HG02970 (cell line): Measurements from ENCODE around the gene B3GAT1.

ENCODE experiments used
- ATAC-seq: cut with Tn5 transposase; IDR thresholded peaks from one replicate; pipeline ENCODE4 v1.9.1; 2021; ENCODE audit warnings: mild to moderate bottlenecking, moderate library complexity, moderate number of reproducible peaks; ENCODE audit not compliant: unreplicated experiment, low FRiP score

B3GAT1 gene

GRCh38 chr11:134374891-134375550 is 37.0 kb downstream of the B3GAT1 start:
- no peak for ATAC-seq

GRCh38 chr11:134374171-134374570 is 37.9 kb downstream of the B3GAT1 start:
- ATAC-seq = no peak

DNA sequence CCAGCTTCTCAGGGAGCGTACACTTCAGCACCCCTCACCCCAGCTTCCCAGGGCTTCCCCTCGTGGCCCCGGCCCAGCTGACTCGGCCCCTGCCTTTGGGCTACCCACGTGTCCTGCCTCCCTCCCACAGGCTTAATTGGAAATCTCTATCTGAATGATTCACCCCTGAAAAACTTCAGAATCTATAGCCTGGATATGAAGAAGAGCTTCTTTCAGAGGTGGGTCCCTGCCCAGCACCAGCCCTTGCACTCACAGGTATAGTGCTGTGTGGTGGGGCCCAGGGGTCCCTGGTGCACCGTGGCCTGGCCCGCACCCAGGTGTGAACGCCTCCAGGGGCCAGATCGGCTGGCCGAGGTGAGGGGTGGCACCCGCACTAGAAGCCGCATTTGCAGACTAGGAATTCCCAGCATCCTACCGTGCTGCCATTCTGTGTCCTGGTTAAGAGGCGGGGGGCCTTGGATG is 38.4 kb downstream of the B3GAT1 start:
- ATAC-seq = no peak

DNA sequence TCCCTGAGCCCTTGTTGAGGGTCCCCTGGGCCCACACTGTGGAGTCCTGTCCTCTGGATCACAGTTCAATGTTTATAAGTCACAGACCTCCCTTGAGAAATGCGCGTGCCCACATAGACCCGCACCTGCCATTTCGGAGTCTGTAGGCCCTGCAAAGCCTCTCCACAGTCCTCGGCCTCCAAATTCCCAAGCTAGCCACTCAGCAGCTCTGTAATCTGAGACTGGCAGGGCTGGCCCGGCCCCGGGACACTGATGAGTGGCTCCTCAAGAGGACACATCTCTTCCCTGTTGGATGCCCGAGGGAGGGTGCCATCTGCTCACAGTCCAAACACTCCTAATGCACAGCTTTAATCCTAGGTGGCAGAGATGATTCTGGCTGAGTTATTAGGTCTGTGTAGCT is 39.1 kb downstream of the B3GAT1 start:
- ATAC-seq = no peak

GRCh38 chr11:134372536-134372935 is 39.5 kb downstream of the B3GAT1 start:
- ATAC-seq = no peak

DNA sequence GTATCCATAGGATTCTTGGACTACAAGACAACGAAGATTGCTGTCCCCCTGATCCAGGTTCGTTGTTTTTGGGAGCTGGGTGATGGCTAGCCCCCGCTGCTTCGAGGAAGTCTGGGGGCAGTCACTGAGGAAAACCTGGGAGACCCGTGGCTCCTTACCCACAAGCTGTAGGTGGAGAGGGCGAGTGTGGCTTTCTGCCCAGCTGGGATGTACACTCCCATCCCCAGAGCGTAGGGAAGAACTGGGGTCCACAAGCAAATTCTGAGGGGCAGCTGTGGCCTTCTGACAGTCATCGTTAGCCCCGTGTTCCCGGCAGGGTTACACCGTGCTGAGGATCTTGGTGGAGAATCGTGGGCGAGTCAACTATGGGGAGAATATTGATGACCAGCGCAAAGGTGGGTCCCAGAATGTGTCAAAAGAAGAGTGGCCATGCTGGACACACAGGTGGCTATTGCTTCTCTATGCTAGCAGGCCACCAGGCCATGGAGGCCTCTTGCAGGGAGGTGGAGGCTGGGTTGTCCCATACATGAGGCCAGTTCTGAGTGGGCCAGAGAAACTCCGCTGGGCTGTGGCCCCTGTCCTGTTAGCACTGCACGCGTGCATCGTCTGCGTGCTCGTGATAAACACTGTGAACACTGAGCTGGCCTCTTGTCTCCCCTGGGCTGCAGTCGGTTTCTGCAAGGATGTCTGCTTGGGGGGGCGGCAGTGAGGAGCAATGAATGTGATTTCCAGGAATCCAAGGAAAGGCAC is 40.4 kb downstream of the B3GAT1 start:
- ATAC-seq = no peak

DNA sequence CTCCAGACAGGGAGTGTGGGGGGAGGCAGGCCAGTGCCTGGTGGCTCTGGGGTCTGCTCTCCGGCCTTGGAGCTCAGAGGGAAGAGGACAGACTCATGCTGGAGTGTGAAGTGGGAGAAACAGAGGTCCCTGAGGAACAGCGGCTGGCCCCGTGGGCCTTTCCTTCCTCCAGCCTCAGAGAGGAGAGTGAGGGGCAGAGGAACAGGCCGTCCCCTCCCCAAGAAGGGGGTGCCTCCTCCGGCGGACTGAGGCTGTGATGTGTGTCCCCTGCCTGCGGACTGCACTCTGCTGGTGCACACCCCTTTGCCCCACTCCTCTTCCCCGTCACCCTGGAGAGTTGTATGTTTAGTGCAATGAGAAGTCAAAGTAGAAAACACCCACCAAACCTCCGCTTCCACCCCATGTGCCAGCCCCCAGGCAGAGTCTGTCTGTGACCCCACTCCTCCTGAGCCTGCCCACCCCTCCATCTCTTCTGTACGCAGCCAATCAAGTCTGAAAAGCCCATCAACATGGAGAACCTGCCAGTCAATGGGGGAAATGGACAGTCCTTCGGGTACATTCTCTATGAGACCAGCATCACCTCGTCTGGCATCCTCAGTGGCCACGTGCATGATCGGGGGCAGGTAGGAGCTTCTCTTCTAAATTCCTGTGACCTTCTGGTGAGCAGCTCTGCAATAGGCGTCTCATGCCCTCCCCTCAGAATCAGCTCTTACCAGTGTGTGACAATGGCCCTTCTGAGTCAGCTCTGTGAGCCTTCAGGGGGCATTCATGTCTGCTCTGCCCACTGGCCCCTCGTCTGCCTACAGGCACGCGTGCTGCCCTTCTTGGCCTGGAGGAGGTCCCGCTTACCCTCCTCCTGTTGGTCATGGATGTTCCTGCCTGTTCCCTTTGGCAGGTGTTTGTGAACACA is 41.3 kb downstream of the B3GAT1 start:
- ATAC-seq = no peak

DNA sequence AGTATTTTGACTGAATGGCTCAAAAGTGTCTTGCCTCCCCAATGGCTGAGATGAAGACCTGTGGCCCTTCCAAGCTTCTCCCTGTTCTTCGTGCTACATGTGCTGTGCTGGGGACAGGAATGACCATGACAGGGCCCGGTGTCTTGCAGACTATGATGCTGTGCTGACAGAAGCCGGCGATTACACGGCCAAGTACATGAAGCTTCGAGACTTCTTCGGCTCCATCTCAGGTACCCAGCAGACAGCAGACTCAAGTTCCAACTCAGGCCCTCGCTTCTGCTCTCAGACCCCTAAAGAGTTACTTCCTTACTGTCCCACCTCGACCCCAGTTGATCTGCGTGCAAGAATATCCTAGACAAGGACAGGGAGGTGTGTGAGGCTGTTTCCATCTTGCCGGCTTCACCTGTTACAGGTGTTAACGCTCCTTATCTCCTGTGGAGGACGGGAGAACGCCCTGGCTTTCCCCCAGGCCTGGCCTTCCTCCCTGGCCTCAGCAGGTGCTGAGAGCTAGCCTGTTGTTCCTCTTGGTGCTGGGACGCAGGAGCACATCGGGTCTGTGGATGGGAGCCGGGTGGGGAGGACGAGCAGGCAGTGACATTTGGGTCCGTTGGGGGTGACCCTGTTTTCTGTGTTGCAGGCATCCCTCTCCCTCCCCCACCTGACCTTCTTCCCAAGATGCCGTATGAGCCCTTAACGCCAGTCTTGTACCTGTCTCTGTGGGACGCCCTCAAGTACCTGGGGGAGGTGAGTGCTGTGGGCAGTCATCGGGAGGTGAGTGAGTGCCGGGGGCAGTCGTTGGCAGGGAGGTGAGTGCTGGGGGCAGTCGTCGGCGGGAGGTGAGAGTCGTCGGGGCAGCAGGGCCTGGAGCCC is 42.2 kb downstream of the B3GAT1 start:
- no peak for ATAC-seq

DNA sequence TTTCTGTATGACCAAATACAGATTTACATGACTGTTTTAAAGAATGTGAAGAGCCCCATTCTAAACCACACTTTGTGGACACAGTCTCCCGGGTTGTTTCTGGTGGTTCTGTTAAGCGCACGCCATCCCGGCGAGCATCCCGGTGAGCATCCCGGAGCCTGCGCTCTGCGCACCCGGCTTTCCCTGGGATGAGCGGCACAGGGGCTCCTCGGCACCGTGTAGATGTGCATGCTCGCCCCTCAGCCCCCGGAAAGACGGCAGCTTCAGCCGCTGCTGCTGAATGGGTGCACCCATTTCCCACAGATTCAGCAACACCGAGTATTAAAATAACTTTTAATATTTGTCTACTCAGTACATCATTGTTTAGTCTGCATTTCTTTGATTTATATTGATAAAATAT is 44.3 kb downstream of the B3GAT1 start:
- no peak for ATAC-seq

- ATAC-seq = no peak
Observed at GRCh38 chr11:134366254-134366653, 45.8 kb downstream of the B3GAT1 start.

DNA sequence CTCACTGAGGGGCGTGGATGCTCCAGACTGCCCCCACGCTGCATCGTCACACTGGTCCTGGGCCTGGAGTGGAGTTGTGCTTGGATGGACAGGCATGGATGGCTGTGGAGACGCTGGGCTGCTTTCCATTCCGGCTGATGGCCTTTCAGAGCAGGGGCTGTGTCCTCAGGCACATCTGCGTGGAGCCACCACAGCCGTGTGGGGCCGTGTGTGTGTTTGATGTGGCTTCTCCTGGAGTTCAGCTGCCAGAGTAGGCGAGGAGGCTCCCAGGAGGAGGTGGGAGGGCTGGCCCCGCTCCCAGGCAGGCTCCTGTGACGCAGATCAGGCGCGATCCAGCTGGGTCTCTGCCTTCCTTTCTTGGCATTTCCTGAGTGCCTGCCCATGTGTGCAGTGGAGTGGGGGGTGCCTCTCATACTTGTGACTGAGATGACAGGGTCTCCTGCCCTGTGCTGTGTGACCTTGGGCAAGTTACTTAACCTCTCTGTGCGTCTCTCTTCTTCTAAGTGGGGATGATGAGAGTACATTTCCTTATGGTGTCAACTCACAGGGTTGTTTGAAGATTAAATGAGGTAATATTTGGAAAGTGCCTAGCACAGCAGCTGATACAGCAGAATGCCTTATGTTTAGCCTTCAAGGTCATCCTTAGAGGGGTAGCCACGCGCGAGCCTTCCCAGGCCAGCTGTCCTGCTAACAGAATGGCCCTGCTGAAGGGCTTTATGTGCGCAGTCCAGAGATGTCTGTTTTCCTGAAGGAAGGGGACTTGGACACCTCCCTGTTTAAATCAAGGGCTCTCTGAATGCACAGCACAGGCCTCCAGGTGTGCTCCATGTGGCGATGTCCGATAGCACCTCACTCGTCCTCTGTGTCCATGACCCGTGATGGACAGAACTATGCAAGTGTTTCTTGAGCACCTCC is 46.8 kb downstream of the B3GAT1 start:
- ATAC-seq = no peak

DNA sequence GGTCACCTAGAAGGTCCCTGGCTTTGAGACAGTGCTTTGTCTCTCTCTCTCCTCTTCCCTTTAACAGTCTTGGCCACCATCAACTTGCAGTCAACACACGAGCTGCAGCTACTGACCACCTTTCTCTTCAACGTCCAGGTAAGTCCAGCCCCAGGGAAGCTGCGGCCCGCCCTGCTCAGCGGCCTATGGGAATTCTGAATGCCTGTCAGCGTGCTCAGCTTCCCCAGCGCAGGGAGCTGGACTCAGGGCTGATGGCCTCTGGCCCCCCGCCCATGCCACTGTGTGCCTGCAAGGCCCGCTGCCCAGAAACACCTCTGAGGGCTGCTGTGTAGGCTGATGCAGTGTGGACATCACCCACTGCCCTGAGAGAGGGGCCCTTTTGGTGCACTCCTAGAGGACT is 47.8 kb downstream of the B3GAT1 start:
- ATAC-seq = no peak

GRCh38 chr11:134363592-134363991 is 48.5 kb downstream of the B3GAT1 start:
- no peak for ATAC-seq

DNA sequence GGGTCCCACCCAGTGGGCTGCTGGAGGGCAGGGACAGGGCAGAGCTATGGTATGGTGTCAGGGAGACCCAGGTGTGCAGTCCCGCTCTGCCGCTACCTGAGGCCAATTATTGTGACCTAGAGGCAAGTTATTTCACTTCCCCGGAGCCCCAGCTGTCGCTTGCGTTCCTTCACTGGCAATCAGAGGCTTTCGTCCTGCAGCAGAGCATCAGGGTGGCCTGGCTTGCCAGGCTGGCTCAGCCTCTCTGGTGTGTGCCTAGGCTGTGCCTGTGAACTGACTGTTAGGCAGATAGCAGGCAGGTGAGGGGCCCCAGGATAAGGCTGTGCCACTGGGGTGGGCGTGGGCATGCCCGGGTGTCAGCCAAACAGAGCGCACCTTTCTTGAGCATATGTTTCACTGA is 48.9 kb downstream of the B3GAT1 start:
- no peak for ATAC-seq

DNA sequence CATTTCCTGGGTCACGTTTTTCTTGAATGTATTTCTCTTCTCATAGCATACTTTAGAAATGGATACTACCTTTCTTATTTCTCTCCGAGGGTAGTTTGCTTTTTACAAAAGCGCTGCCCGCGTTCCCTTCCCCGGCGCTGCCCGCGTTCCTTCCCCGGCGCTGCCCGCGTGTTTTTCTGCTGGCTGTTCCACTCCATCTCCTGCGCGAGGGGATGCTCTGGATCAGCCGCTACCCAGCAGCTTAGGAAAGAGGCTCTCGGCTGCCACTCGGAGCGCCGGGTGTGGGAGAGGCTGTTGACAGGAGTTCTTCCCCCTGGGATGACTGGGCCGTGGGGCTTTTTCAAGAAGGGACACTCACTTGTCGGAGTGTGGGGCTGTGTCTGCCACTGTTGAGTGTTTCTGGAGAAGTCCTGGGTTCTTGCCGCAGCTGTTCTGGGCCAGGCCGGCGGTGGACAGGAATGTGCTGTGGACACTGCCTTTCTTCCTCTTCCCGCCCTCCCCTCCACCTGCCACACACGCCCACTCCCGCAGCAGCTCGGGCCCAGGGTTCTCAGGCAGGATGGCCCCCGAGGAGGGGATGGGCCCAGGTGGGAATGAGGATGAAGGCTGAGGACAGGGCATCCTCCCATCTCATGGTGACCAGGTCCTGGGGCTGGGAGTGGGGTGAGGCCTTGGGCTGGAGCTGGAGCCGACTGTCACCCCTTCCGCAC is 49.7 kb downstream of the B3GAT1 start:
- ATAC-seq = no peak

DNA sequence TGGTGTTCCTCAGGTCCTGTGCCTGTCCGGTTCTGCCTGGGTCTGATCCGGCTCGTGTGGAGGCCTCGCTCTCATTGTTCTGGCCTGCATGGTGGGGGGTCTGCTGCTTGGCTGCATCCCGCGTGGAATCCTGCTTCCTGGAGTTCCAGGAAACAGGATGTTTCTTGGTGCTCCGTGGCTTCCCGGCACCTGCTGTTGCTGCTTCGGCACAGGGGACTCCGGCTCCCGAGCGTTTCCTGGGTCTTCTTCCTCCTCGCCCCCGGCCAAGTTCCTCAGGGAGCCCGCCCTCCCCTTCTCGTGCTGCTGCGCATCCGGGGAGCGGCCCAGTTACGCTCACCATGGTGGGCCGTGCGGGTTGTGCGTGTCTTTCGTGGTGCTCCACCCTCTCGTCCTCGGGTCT is 50.4 kb downstream of the B3GAT1 start:
- ATAC-seq = no peak

DNA sequence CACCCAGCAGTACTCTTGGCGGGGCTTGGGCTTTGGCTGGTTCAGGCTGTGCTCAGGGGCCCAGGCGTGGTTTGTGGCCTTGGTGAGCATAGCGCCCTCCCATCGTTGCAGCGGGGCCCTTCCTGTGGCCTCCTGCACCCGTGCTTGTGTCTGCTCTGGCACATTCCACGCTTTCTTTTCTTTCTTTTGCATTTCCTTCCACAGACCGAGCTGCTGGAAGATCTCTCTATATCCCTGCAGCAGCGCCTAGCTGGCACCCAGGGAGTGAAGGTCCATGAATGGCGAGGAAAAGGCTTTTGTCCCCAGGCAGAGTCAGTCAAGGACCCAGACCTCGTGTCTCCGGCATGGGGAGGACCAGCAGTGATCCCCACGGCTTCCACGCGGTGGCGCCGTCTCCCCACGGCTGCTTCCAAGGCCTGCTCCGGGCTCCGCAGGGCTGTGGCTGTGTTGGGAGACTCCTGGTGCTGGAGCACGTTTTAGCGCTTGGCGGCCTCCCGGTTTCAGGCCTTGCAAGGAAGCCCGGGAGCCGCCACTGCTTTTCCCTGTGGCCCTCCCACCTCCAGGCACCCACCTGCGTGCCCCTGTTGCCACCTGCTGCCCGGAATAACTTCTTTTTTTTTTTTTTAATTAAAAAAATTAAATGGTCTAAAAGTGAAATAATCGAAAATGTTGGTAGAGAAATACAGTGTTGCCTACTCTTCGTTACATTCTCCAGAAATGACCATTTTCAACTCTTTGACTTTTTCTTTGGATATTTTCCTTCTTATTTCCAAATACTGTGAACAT is 51.8 kb downstream of the B3GAT1 start:
- ATAC-seq = peak; percentile 74

DNA sequence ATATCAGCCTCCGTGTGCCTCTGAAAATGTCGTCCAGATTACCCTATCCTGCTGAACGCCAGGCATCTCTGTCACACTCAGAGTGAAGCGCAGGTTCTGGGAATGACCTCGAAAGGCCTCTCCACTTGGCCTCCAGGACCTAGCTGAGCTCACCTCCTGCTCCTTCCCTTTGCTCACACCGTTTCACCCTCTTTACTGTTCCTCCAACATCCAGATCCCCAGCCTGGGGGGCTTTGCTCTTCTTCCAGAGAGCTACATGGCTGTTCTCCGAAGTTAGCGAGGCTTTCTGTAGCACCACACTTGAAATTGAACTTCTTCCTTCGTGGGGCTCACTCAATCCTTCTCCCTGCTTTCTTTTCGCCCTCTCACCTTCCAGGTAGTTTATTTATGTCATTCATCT is 52.4 kb downstream of the B3GAT1 start:
- no peak for ATAC-seq
